OCI-LY1 (cell line): ENCODE measurements around the gene BATF.

Experiments
- H2AFZ ChIP-seq: fragments of 200-600 bp; sonication (generic), shearing (Covaris generic); 2 replicates; pipeline ENCODE4 v1.6.0; 2014; ENCODE audit warnings: antibody characterized with exemption, mild to moderate bottlenecking, low read length
- H3F3A ChIP-seq: fragments of 200-600 bp; sonication (generic), shearing (Covaris generic); 2 replicates; pipeline ENCODE4 v1.6.0; 2014; ENCODE audit warnings: mild to moderate bottlenecking, antibody characterized with exemption, low read length, moderate library complexity; ENCODE audit not compliant: insufficient read depth
- H3K27ac ChIP-seq: fragments of 200-600 bp; sonication (generic); 2 replicates; pipeline ENCODE4 v1.5.1; 2014; ENCODE audit warnings: low read length, mixed run types, mild to moderate bottlenecking, low read depth; ENCODE audit not compliant: poor library complexity, severe bottlenecking
- H3K27me3 ChIP-seq: fragments of 200-600 bp; sonication (generic); 2 replicates; pipeline ENCODE4 v1.6.0; 2014; ENCODE audit warnings: antibody characterized with exemption, mild to moderate bottlenecking, low read length, moderate library complexity; ENCODE audit not compliant: insufficient read depth
- H3K36me3 ChIP-seq: fragments of 200-600 bp; sonication (generic); 2 replicates; pipeline ENCODE4 v1.6.1; 2014; ENCODE audit warnings: mild to moderate bottlenecking, antibody characterized with exemption, low read length, moderate library complexity, mixed read lengths; ENCODE audit not compliant: insufficient read depth
- H3K4me1 ChIP-seq: fragments of 200-600 bp; sonication (generic); 2 replicates; pipeline ENCODE4 v1.5.1; 2014; ENCODE audit warnings: mild to moderate bottlenecking, low read length, moderate library complexity; ENCODE audit not compliant: insufficient read depth, severe bottlenecking
- H3K4me2 ChIP-seq: fragments of 200-600 bp; sonication (generic), shearing (Covaris generic); 2 replicates; pipeline ENCODE4 v1.6.1; 2014; ENCODE audit warnings: low read length
- H3K4me3 ChIP-seq: fragments of 200-600 bp; sonication (generic); 2 replicates; pipeline ENCODE4 v1.5.1; 2014; ENCODE audit warnings: low read length, low read depth, mild to moderate bottlenecking, mixed read lengths; ENCODE audit not compliant: poor library complexity, severe bottlenecking
- H3K79me2 ChIP-seq: fragments of 200-600 bp; shearing (Covaris generic); 2 replicates; pipeline ENCODE4 v1.6.1; 2016; ENCODE audit warnings: mixed run types, low read length, mixed read lengths; ENCODE audit not compliant: insufficient read depth
- H3K9ac ChIP-seq: fragments of 200-600 bp; sonication (generic), shearing (Covaris generic); 2 replicates; pipeline ENCODE4 v1.6.1; 2014; ENCODE audit warnings: mild to moderate bottlenecking, low read length, mixed read lengths
- H3K9me2 ChIP-seq: fragments of 200-600 bp; sonication (generic), shearing (Covaris generic); 2 replicates; pipeline ENCODE4 v1.6.1; 2014; ENCODE audit warnings: low read depth, mild to moderate bottlenecking, low read length, mixed read lengths
- H3K9me3 ChIP-seq: fragments of 200-600 bp; shearing (Covaris generic); 2 replicates; pipeline ENCODE4 v1.6.1; 2014; ENCODE audit warnings: low read length, mixed read lengths
- H4K20me1 ChIP-seq: fragments of 200-600 bp; sonication (generic), shearing (Covaris generic); 2 replicates; pipeline ENCODE4 v1.6.0; 2016; ENCODE audit warnings: mild to moderate bottlenecking, low read length; ENCODE audit not compliant: insufficient read depth
- EZH2 ChIP-seq: fragments of 200-600 bp; sonication (generic), shearing (Covaris generic); IDR thresholded peaks from 2 replicates; pipeline ENCODE4 v1.8.0; 2017; ENCODE audit warnings: borderline replicate concordance, mixed run types, mild to moderate bottlenecking, antibody characterized with exemption, low read length, moderate library complexity, mixed read lengths
- TF ChIP-seq, protein P1 (sequence below): fragments of 200-600 bp; sonication (generic), shearing (Covaris generic); IDR thresholded peaks from 2 replicates; pipeline ENCODE4 v1.5.1; 2017; ENCODE audit warnings: mild to moderate bottlenecking, antibody characterized with exemption, low read length, moderate library complexity, mixed read lengths

BATF gene

DNA sequence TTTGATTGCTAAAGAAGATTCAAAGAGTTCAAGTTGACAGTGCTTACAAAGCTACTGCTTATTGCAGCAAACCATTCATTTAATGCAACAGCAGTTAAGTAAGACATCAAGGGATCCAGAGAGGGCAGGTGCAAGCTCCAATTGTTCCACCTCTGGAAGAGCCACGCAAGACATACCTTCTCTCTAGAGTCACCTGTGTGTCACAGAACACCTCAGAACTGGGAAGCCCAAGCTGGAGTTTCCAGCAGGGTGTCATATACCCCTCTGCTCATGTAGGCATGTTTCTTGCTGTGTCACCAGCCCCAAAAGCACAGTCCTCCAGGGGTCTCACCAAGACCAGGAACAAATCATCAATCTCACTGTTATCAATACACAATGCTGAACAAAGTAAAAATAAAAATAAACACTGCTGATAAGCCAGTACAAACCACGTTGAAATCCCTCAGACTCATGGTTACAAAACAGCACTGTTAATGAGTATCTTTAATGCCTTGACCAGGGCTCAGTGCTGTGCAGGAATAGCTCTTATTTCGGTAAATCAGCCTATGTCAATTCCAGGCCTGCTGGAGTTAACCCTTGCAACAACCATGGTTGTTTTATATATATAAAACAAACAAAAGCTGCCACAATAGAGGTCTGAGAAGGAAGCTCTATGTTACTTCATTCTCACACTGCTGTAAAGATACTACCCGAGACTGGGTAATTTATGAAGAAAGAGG, 37.4 kb upstream of the BATF start:
- Histone ChIP-seq H3K4me3 (no peak overlapping the region), H3K4me1 (peaks cover 31% of the 10 kb centered on the region), H3K27ac (no peak overlapping the region), H3K4me2 (no peak overlapping the region), H3F3A (no peaks in the 10 kb centered on the region), H3K27me3 (no peaks in the 10 kb centered on the region), H3K36me3 (no peaks in the 10 kb centered on the region; the same call in 1 of the 2 replicates), H2AFZ (no peak overlapping the region), H4K20me1 (no peaks in the 10 kb centered on the region), H3K9ac (no peak overlapping the region), H3K9me2 (no peaks in the 10 kb centered on the region), H3K9me3 (no peaks in the 10 kb centered on the region), H3K79me2 (no peaks in the 10 kb centered on the region)
- TF ChIP-seq EZH2: no peak
- TF ChIP-seq, protein P1, sequence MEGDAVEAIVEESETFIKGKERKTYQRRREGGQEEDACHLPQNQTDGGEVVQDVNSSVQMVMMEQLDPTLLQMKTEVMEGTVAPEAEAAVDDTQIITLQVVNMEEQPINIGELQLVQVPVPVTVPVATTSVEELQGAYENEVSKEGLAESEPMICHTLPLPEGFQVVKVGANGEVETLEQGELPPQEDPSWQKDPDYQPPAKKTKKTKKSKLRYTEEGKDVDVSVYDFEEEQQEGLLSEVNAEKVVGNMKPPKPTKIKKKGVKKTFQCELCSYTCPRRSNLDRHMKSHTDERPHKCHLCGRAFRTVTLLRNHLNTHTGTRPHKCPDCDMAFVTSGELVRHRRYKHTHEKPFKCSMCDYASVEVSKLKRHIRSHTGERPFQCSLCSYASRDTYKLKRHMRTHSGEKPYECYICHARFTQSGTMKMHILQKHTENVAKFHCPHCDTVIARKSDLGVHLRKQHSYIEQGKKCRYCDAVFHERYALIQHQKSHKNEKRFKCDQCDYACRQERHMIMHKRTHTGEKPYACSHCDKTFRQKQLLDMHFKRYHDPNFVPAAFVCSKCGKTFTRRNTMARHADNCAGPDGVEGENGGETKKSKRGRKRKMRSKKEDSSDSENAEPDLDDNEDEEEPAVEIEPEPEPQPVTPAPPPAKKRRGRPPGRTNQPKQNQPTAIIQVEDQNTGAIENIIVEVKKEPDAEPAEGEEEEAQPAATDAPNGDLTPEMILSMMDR: no peak

GRCh38 chr14:75486318-75486717, 36.0 kb upstream of the BATF start:
- TF ChIP-seq EZH2: no peak
- TF ChIP-seq, protein P1: no peak
- no peak overlapping the region for H3K9ac ChIP-seq
- H3K9me3 ChIP-seq: no peaks in the 10 kb centered on the region
- H3F3A ChIP-seq: no peaks in the 10 kb centered on the region
- no peaks in the 10 kb centered on the region; the same call in 1 of the 2 replicates for H3K36me3 ChIP-seq
- peaks cover 25% of the 10 kb centered on the region for H3K4me1 ChIP-seq
- H3K27me3 ChIP-seq: no peaks in the 10 kb centered on the region
- no peak overlapping the region for H3K4me3 ChIP-seq
- H4K20me1 ChIP-seq: no peaks in the 10 kb centered on the region
- H3K27ac ChIP-seq: no peak overlapping the region
- H3K79me2 ChIP-seq: no peaks in the 10 kb centered on the region
- H2AFZ ChIP-seq: no peak overlapping the region
- no peak overlapping the region; the same call in 1 of the 2 replicates for H3K4me2 ChIP-seq
- no peaks in the 10 kb centered on the region for H3K9me2 ChIP-seq

- Histone ChIP-seq H3K79me2 (no peaks in the 10 kb centered on the region), H4K20me1 (no peaks in the 10 kb centered on the region), H3K36me3 (no peaks in the 10 kb centered on the region; the same call in 1 of the 2 replicates), H3K4me3 (no peak overlapping the region), H3K4me2 (peak overlapping the region; percentile 34; the same call in 1 of the 2 replicates), H3F3A (no peaks in the 10 kb centered on the region), H3K4me1 (peaks cover 25% of the 10 kb centered on the region), H3K9ac (no peak overlapping the region), H3K9me3 (no peaks in the 10 kb centered on the region), H2AFZ (no peak overlapping the region), H3K9me2 (no peaks in the 10 kb centered on the region), H3K27me3 (no peaks in the 10 kb centered on the region), H3K27ac (peak overlapping the region; percentile 31)
- TF ChIP-seq, protein P1: no peak
- TF ChIP-seq EZH2: no peak
Observed at GRCh38 chr14:75487155-75487671, 35.1 kb upstream of the BATF start.
